Renal pelvis (tissue), 12 donors: ENCODE measurements around the gene UBE2K. TPM values are rescaled to one million over a fixed set of nuclear protein-coding genes. Genes with fewer than 3 reads are reported as not detected.
"Not testable (repeated sequence)": the region's sequence is repeated elsewhere in the genome, so short reads cannot be mapped to it uniquely, and the experiment has no call there.

Experiments used
- DNase-seq: peaks from one replicate; pipeline ENCODE4 v3.0.0-alpha.2; 2013
- long read RNA-seq, 16 experiments: transcript quantifications; one replicate each; lab custom pipeline, GENCODE V29; 2026
- polyA plus RNA-seq, 3 donors: library from polyadenylated mRNA; unstranded; fragments of 120-200 nt; gene quantifications; one replicate each; pipeline ENCODE4 v1.2.1, GENCODE V29; 2013; ENCODE audit not compliant: insufficient read length in 3 of 3

UBE2K gene, protein sequence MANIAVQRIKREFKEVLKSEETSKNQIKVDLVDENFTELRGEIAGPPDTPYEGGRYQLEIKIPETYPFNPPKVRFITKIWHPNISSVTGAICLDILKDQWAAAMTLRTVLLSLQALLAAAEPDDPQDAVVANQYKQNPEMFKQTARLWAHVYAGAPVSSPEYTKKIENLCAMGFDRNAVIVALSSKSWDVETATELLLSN
- 10 to 100 TPM; 83.0 to 88.4 (median 87.6) TPM for polyA plus RNA-seq
- long read RNA-seq, donor 1, full-length matches to known transcripts: 24 of 39 reads
- long read RNA-seq, donor 1, partial matches to known transcripts: 15 of 39 reads
- long read RNA-seq, donor 1, other reads (novel, unspliced or antisense): 0 of 39 reads
- long read RNA-seq, donor 2, full-length matches to known transcripts: 30 of 60 reads
- long read RNA-seq, donor 2, partial matches to known transcripts: 25 of 60 reads
- long read RNA-seq, donor 2, other reads (novel, unspliced or antisense): 5 of 60 reads
- long read RNA-seq, donor 3, full-length matches to known transcripts: 25 of 48 reads
- long read RNA-seq, donor 3, partial matches to known transcripts: 23 of 48 reads
- long read RNA-seq, donor 3, other reads (novel, unspliced or antisense): 0 of 48 reads
- long read RNA-seq, donor 4, full-length matches to known transcripts: 30 of 82 reads
- long read RNA-seq, donor 4, partial matches to known transcripts: 52 of 82 reads
- long read RNA-seq, donor 4, other reads (novel, unspliced or antisense): 0 of 82 reads
- long read RNA-seq, donor 5, full-length matches to known transcripts: 15 of 21 reads
- long read RNA-seq, donor 5, partial matches to known transcripts: 6 of 21 reads
- long read RNA-seq, donor 5, other reads (novel, unspliced or antisense): 0 of 21 reads
- long read RNA-seq, donor 6, full-length matches to known transcripts: 48 of 81 reads
- long read RNA-seq, donor 6, partial matches to known transcripts: 27 of 81 reads
- long read RNA-seq, donor 6, other reads (novel, unspliced or antisense): 6 of 81 reads
- long read RNA-seq, donor 7, full-length matches to known transcripts: 27 of 47 reads
- long read RNA-seq, donor 7, partial matches to known transcripts: 20 of 47 reads
- long read RNA-seq, donor 7, other reads (novel, unspliced or antisense): 0 of 47 reads
- long read RNA-seq, donor 8, full-length matches to known transcripts: 18 of 29 reads
- long read RNA-seq, donor 8, partial matches to known transcripts: 11 of 29 reads
- long read RNA-seq, donor 8, other reads (novel, unspliced or antisense): 0 of 29 reads
- long read RNA-seq, donor 9, full-length matches to known transcripts: 37 of 77 reads
- long read RNA-seq, donor 9, partial matches to known transcripts: 40 of 77 reads
- long read RNA-seq, donor 9, other reads (novel, unspliced or antisense): 0 of 77 reads
- long read RNA-seq, donor 10, full-length matches to known transcripts: 33 of 58 reads
- long read RNA-seq, donor 10, partial matches to known transcripts: 19 of 58 reads
- long read RNA-seq, donor 10, other reads (novel, unspliced or antisense): 6 of 58 reads
- long read RNA-seq, donor 11, full-length matches to known transcripts: 21 of 38 reads
- long read RNA-seq, donor 11, partial matches to known transcripts: 11 of 38 reads
- long read RNA-seq, donor 11, other reads (novel, unspliced or antisense): 6 of 38 reads
- long read RNA-seq, donor 12, full-length matches to known transcripts: 55 of 98 reads
- long read RNA-seq, donor 12, partial matches to known transcripts: 43 of 98 reads
- long read RNA-seq, donor 12, other reads (novel, unspliced or antisense): 0 of 98 reads
- long read RNA-seq, donor 13, full-length matches to known transcripts: 6 of 27 reads
- long read RNA-seq, donor 13, partial matches to known transcripts: 21 of 27 reads
- long read RNA-seq, donor 13, other reads (novel, unspliced or antisense): 0 of 27 reads
- long read RNA-seq, donor 14, full-length matches to known transcripts: 43 of 162 reads
- long read RNA-seq, donor 14, partial matches to known transcripts: 119 of 162 reads
- long read RNA-seq, donor 14, other reads (novel, unspliced or antisense): 0 of 162 reads
- long read RNA-seq, donor 15, full-length matches to known transcripts: 34 of 140 reads
- long read RNA-seq, donor 15, partial matches to known transcripts: 106 of 140 reads
- long read RNA-seq, donor 15, other reads (novel, unspliced or antisense): 0 of 140 reads
- long read RNA-seq, donor 16, full-length matches to known transcripts: 29 of 77 reads
- long read RNA-seq, donor 16, partial matches to known transcripts: 41 of 77 reads
- long read RNA-seq, donor 16, other reads (novel, unspliced or antisense): 7 of 77 reads

DNA sequence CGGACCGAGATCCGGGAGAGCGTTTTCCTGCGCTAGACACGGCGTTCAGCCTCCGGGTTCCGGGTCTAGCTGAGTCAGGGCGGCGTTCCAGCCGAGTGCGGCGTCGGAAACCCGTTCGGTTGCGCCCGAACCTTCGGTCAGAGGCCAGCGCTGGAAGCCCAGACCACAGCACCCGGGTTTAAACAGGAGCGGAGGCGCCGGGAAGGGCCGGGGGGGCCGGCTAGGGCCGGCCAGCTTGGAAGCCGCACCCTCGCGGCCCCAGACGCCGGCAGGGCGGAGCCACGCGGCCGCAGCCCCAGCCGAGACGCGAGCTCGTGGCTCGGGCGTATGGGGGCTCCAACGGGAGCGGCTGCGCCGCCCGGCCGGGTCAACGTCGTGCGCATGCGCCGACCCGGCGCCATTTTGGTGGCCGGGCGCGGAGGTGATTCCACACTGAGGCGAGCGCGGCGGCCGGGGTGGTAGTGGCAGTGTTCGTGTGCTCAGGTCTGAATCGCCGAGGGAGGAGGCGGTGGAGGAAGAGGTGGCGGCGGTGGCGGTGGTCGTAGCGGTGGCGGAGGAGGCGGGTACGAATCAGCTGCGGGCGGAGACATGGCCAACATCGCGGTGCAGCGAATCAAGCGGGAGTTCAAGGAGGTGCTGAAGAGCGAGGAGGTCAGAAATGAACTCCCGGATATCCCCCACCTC, at the start of gene UBE2K:
UBE2K (plus strand) TSS at position 397 of the 684 bp plus-strand sequence; CDS start at position 589, 192 bp downstream.
- DNase-seq: peak; percentile 89

DNA sequence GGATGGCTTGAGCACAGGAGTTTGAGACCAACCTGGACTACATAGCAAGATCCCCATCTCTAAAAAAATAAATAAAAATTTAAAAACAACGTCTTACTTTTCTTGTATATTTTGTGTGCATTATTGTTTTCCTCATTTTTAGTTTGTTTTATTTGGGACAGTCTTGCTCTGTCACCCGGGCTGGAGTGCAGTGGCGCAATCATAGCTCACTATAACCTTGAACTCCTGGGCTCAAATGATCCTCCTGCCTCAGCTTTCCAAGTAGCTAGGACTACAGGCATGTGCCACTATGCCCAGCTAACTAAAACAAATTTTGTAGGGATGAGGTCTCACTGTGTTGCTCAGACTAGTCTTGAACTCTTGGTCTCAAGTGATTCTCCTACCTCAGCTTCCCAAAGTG, 49.7 kb upstream of the UBE2K start:
- no peak for DNase-seq

- DNase-seq: no peak
These were observed 48.9 kb upstream of the UBE2K start for GRCh38 chr4:39648827-39649558.

GRCh38 chr4:39649639-39650265, 48.2 kb upstream of the UBE2K start:
- DNase-seq: no peak

DNA sequence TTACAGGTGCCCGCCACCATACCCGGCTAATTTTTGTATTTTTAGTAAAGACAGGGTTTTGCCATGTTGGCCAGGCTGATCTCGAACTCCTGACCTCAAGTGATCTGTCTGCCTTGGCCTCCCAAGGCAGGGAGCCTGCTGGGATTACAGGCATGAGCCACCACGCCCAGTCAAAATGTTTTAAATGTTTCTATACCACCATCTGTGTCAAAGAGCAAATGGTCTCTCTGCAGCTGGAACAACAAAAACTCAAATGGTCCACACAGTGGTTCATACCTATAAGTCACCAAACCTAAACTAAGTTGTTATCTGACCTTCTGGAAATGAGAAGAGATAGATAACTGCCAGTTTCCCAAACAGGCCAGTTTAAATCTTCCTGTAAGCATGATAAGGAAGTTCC, 46.4 kb upstream of the UBE2K start:
- not testable (repeated sequence) for DNase-seq

GRCh38 chr4:39655211-39655610, 42.7 kb upstream of the UBE2K start:
- no peak for DNase-seq

DNA sequence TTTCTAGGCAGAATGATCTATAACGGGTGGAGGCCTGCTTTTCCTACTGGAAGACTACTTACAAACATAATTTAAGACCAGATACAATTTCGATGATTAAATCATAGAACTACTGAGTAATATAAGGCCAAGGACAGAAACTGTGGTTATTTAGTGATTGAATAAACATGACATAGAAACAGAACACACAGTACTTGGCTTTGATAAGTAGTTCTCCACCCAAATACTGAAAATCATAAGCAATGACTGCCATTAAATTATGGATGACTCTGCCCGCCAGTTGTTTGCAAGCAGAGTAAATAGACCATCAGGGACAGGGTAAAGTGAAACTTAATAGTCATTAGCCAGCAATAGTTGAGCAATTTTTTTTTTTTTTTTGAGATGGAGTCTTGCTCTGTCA, 42.1 kb upstream of the UBE2K start:
- no peak for DNase-seq

DNA sequence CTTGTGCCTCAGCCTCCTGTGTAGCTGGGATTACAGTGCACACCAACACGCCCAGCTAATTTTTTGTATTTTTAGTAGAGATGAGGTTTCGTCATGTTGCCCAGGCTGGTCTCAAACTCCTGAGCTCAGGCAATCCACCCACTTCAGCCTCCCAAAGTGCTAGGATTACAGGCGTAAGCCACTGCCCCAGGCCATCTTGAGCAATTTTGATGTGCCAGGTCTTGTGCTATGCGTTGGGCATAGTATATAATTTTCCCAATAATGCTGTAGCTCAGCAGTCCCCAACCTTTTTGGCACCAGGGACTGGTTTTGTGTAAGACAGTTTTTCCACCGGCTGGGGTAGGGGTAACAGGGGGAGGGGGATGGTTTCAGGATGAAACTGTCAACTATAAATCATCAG, 41.3 kb upstream of the UBE2K start:
- not testable (repeated sequence) for DNase-seq

DNA sequence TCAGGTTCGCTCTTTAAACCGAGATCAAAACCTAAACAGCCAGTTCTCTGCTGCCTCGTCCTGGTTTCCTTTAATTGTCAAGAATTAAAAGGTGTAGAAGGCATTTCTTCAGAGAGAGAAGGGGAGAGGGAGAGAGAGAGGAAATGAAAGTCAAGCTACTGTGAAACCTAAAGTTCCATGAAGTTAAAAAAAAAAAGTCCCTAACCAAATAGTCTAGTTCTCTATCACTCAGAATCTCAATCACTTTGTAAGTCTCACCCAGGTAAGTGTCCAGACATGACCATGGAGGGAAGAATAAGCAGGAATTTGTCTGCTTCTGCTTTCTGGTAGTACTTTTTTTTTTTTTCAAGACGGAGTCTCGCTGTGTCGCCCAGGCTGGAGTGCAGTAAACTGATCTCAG, 40.5 kb upstream of the UBE2K start:
- no peak for DNase-seq

GRCh38 chr4:39658756-39659155, 39.2 kb upstream of the UBE2K start:
- no peak for DNase-seq

GRCh38 chr4:39660045-39660444, 37.9 kb upstream of the UBE2K start:
- no peak for DNase-seq

- DNase-seq: no peak
These were observed 37.2 kb upstream of the UBE2K start for GRCh38 chr4:39660757-39661156.

GRCh38 chr4:39662683-39663082, 35.3 kb upstream of the UBE2K start:
- no peak for DNase-seq

GRCh38 chr4:39664828-39665731, 32.9 kb upstream of the UBE2K start:
- DNase-seq: no peak

DNA sequence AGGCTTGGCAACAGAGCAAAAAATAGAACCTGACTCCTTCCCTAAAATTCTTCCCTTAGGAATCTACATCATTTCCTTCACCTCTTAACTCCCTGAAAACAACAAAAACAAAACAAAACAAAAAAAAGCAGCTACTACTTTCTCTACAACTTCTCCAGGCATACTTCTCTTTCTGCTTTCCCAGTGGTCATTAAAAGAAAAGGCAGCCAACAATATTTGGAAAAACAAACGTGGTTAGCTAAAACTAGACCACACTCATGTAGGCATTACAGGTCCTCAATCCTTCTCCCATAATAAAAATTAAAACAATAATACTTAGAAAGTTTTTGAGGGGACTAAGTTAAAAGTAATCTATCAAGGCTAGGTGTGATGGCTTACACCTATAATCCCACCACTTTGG, 30.2 kb upstream of the UBE2K start:
- no peak for DNase-seq

DNA sequence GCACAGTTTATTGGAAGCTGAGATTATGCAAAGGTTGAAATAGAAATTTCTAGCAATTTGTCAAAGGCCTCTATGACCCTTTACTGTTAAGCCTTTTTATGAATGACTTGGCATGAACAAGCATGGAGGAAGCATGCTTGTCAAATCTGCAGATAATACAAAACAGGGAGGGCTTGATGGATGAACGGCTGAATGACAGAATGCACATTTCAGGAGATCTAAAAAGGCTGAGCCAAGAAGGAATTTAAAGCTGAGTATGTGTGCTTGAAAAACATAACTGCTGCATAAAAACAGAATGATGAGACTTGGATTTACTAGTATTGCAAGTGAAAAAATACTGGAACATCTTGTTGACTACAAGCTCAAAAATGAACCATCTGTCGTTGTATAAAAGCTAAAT, 29.0 kb upstream of the UBE2K start:
- no peak for DNase-seq

- not testable (repeated sequence) for DNase-seq
These were observed 27.6 kb upstream of the UBE2K start for GRCh38 chr4:39670296-39670695.
